Astrocyte (in vitro differentiated cells and primary cell): ENCODE data around the gene TMEM97.

Experiments
- EZH2 ChIP-seq: IDR thresholded peaks from 2 replicates; pipeline ENCODE4 v1.6.1; 2012; ENCODE audit warnings: mild to moderate bottlenecking, low read length, inconsistent platforms; ENCODE audit not compliant: insufficient read depth
- TF ChIP-seq, protein P1 (sequence below): IDR thresholded peaks from 2 replicates; pipeline ENCODE4 v1.5.1; 2011; ENCODE audit warnings: low read depth, mild to moderate bottlenecking, inconsistent platforms, low read length, moderate library complexity; ENCODE audit not compliant: insufficient read depth

- TF ChIP-seq, protein P1, sequence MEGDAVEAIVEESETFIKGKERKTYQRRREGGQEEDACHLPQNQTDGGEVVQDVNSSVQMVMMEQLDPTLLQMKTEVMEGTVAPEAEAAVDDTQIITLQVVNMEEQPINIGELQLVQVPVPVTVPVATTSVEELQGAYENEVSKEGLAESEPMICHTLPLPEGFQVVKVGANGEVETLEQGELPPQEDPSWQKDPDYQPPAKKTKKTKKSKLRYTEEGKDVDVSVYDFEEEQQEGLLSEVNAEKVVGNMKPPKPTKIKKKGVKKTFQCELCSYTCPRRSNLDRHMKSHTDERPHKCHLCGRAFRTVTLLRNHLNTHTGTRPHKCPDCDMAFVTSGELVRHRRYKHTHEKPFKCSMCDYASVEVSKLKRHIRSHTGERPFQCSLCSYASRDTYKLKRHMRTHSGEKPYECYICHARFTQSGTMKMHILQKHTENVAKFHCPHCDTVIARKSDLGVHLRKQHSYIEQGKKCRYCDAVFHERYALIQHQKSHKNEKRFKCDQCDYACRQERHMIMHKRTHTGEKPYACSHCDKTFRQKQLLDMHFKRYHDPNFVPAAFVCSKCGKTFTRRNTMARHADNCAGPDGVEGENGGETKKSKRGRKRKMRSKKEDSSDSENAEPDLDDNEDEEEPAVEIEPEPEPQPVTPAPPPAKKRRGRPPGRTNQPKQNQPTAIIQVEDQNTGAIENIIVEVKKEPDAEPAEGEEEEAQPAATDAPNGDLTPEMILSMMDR, result no peak
- no peak for TF ChIP-seq EZH2
These were observed 30.0 kb downstream of the TMEM97 start for GRCh38 chr17:28348979-28349378.
